ENCODE measurements around the gene SNAP47.

SNAP47 gene

GRCh38 chr1:227718932-227719331, 16.3 kb upstream of the SNAP47 start:
- no peak overlapping the region for H3K27ac ChIP-seq
- TF ChIP-seq CTCF (conservative IDR thresholded peaks at IDR 0.05): no peak

GRCh38 chr1:227723474-227723873, 11.8 kb upstream of the SNAP47 start:
- H3K27ac ChIP-seq: no peak overlapping the region
- TF ChIP-seq CTCF (conservative IDR thresholded peaks at IDR 0.05): no peak

- no peak for TF ChIP-seq CTCF (conservative IDR thresholded peaks at IDR 0.05)
- H3K27ac ChIP-seq: no peak overlapping the region
Observed at GRCh38 chr1:227725046-227725445, 10.2 kb upstream of the SNAP47 start.

GRCh38 chr1:227726318-227726717, 8.9 kb upstream of the SNAP47 start:
- no peak overlapping the region for H3K27ac ChIP-seq
- no peak for TF ChIP-seq CTCF (conservative IDR thresholded peaks at IDR 0.05)

GRCh38 chr1:227726924-227727599, 8.2 kb upstream of the SNAP47 start:
- no peak overlapping the region for H3K27ac ChIP-seq
- TF ChIP-seq CTCF (conservative IDR thresholded peaks at IDR 0.05): no peak

- H3K27ac ChIP-seq: peak overlapping the region; percentile 62
- no peak for TF ChIP-seq CTCF (conservative IDR thresholded peaks at IDR 0.05)
Observed at GRCh38 chr1:227728059-227728891, 7.0 kb upstream of the SNAP47 start.

GRCh38 chr1:227728892-227729143, 6.4 kb upstream of the SNAP47 start:
- peak overlapping the region; percentile 62 for H3K27ac ChIP-seq
- no peak for TF ChIP-seq CTCF (conservative IDR thresholded peaks at IDR 0.05)
